ENCODE measurements around the gene ZGRF1.

The ZGRF1 gene

DNA sequence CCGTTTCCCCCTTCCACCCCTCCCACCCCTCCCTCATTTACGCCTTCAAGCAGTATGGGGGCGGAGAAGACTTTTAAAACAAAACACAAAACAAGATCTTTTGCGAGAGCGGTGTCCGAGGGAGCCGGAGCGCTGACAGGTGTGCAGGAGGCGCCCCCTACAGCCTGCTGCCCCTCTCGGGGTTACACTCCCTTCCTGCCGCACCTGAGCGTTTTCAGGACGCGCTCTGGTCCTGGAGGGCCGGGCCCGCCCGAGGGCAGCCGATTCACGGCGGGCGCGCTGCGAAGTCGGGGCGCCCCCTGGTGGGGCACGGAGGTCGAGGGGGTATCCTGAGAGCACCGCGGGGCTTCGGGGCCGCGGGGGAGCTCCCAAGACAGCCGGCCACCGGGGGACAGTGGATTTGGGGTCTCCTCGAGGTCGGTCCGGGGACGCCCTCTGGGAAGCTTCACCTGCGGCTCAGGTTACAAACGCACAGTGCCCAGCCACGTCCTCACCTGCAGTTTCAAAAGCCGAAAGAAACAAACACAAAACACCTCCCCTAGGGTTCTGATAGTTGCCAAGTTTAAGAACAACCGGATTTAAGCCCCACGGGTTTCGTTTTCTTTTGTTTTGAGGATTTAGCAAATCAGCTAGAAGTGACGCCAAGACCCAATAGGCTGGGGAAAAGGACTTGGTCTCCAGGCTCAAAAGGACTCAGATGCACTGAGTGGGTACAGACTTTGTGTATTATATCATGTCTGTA, 112.8 kb downstream of the ZGRF1 start:
- ChIA-PET POLR2A (no interaction called here), CTCF (interaction anchor here (0.5 to 5.3 kb wide), 34 partner anchors 9 to 989 kb away, joined by 3 to 32 read pairs (median 4); no protein-coding TSS in a partner anchor)
- H3K36me3 ChIP-seq (ENCODE audit: control insufficient read depth in 2 of 2, insufficient read depth in 1 of 2, low read length in 2 of 2): no peaks in the 10 kb centered on the region
- H3K9me3 ChIP-seq (ENCODE audit: control insufficient read depth, insufficient read depth, low read depth, low read length): no peaks in the 10 kb centered on the region
- peak overlapping the region; percentile 11 for H3K4me3 ChIP-seq (ENCODE audit: low read depth, low read length)
- H3K27ac ChIP-seq (ENCODE audit: extremely low read depth, low read depth, low read length): no peak overlapping the region
- H3K4me1 ChIP-seq (ENCODE audit: control insufficient read depth, insufficient read depth, low read length): no peaks in the 10 kb centered on the region
- TF ChIP-seq ZFP41 (tag by site-specific recombination; IDR thresholded peaks at IDR 0.05; ENCODE audit: borderline replicate concordance) (no peak), ZNF624 (tag by site-specific recombination; IDR thresholded peaks at IDR 0.05) (no peak), ZNF510 (tag by site-specific recombination; IDR thresholded peaks at IDR 0.05; ENCODE audit: insufficient replicate concordance) (no peak), ZNF404 (tag by site-specific recombination; IDR thresholded peaks at IDR 0.05) (no peak), ZNF426 (tag by site-specific recombination; IDR thresholded peaks at IDR 0.05) (no peak), SALL2 (tag by site-specific recombination; IDR thresholded peaks at IDR 0.05; ENCODE audit: borderline replicate concordance) (no peak), ZNF394 (tag by site-specific recombination; IDR thresholded peaks at IDR 0.05; ENCODE audit: borderline replicate concordance) (0 out of 2 replicates have a peak, but pooled peaks have one; percentile 15), ZXDB (tag by site-specific recombination; IDR thresholded peaks at IDR 0.05) (no peak), ZNF677 (tag by site-specific recombination; IDR thresholded peaks at IDR 0.05) (no peak), ZNF10 (tag by site-specific recombination; IDR thresholded peaks at IDR 0.05) (no peak), ZNF571 (tag by site-specific recombination; IDR thresholded peaks at IDR 0.05) (no peak), ZBTB1 (tag by site-specific recombination; IDR thresholded peaks at IDR 0.05) (no peak), ZBTB20 (tag by site-specific recombination; IDR thresholded peaks at IDR 0.05) (no peak), TCF7L2 (IDR thresholded peaks at IDR 0.05; ENCODE audit: borderline replicate concordance, low read depth, low read length) (no peak), ZNF621 (tag by site-specific recombination; IDR thresholded peaks at IDR 0.05) (no peak), ZNF473 (tag by site-specific recombination; IDR thresholded peaks at IDR 0.05) (no peak), ZNF747 (tag by site-specific recombination; IDR thresholded peaks at IDR 0.05) (no peak), ZFHX2 (tag by site-specific recombination; conservative IDR thresholded peaks at IDR 0.05) (0 out of 2 replicates have a peak, but pooled peaks have one; percentile 13), ZNF239 (tag by site-specific recombination; IDR thresholded peaks at IDR 0.05) (no peak), ZNF664 (tag by site-specific recombination; IDR thresholded peaks at IDR 0.05) (no peak), ZNF629 (tag by site-specific recombination; IDR thresholded peaks at IDR 0.05) (no peak), ZBTB21 (tag by site-specific recombination; IDR thresholded peaks at IDR 0.05) (no peak)
- TF ChIP-seq, protein P1, sequence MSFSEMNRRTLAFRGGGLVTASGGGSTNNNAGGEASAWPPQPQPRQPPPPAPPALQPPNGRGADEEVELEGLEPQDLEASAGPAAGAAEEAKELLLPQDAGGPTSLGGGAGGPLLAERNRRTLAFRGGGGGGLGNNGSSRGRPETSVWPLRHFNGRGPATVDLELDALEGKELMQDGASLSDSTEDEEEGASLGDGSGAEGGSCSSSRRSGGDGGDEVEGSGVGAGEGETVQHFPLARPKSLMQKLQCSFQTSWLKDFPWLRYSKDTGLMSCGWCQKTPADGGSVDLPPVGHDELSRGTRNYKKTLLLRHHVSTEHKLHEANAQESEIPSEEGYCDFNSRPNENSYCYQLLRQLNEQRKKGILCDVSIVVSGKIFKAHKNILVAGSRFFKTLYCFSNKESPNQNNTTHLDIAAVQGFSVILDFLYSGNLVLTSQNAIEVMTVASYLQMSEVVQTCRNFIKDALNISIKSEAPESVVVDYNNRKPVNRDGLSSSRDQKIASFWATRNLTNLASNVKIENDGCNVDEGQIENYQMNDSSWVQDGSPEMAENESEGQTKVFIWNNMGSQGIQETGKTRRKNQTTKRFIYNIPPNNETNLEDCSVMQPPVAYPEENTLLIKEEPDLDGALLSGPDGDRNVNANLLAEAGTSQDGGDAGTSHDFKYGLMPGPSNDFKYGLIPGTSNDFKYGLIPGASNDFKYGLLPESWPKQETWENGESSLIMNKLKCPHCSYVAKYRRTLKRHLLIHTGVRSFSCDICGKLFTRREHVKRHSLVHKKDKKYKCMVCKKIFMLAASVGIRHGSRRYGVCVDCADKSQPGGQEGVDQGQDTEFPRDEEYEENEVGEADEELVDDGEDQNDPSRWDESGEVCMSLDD (tag by site-specific recombination; IDR thresholded peaks at IDR 0.05): peak; percentile 27; the same call in 1 of the 2 replicates
- TF ChIP-seq, protein P2, sequence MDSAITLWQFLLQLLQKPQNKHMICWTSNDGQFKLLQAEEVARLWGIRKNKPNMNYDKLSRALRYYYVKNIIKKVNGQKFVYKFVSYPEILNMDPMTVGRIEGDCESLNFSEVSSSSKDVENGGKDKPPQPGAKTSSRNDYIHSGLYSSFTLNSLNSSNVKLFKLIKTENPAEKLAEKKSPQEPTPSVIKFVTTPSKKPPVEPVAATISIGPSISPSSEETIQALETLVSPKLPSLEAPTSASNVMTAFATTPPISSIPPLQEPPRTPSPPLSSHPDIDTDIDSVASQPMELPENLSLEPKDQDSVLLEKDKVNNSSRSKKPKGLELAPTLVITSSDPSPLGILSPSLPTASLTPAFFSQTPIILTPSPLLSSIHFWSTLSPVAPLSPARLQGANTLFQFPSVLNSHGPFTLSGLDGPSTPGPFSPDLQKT (IDR thresholded peaks at IDR 0.05; ENCODE audit: borderline replicate concordance, low read depth, low read length): no peak
- TF ChIP-seq, protein P3, sequence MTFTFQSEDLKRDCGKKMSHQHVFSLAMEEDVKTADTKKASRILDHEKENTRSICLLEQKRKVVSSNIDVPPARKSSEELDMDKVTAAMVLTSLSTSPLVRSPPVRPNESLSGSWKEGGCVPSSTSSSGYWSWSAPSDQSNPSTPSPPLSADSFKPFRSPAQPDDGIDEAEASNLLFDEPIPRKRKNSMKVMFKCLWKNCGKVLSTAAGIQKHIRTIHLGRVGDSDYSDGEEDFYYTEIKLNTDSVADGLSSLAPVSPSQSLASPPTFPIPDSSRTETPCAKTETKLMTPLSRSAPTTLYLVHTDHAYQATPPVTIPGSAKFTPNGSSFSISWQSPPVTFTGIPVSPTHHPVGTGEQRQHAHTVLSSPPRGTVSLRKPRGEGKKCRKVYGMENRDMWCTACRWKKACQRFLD (tag by site-specific recombination; IDR thresholded peaks at IDR 0.05): no peak
- TF ChIP-seq, protein P4, sequence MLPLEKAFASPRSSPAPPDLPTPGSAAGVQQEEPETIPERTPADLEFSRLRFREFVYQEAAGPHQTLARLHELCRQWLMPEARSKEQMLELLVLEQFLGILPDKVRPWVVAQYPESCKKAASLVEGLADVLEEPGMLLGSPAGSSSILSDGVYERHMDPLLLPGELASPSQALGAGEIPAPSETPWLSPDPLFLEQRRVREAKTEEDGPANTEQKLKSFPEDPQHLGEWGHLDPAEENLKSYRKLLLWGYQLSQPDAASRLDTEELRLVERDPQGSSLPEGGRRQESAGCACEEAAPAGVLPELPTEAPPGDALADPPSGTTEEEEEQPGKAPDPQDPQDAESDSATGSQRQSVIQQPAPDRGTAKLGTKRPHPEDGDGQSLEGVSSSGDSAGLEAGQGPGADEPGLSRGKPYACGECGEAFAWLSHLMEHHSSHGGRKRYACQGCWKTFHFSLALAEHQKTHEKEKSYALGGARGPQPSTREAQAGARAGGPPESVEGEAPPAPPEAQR (tag by site-specific recombination; IDR thresholded peaks at IDR 0.05): no peak
- TF ChIP-seq, protein P5, sequence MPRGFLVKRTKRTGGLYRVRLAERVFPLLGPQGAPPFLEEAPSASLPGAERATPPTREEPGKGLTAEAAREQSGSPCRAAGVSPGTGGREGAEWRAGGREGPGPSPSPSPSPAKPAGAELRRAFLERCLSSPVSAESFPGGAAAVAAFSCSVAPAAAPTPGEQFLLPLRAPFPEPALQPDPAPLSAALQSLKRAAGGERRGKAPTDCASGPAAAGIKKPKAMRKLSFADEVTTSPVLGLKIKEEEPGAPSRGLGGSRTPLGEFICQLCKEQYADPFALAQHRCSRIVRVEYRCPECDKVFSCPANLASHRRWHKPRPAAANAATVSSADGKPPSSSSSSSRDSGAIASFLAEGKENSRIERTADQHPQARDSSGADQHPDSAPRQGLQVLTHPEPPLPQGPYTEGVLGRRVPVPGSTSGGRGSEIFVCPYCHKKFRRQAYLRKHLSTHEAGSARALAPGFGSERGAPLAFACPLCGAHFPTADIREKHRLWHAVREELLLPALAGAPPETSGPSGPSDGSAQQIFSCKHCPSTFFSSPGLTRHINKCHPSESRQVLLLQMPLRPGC (tag by site-specific recombination; IDR thresholded peaks at IDR 0.05): no peak
- TF ChIP-seq, protein P6, sequence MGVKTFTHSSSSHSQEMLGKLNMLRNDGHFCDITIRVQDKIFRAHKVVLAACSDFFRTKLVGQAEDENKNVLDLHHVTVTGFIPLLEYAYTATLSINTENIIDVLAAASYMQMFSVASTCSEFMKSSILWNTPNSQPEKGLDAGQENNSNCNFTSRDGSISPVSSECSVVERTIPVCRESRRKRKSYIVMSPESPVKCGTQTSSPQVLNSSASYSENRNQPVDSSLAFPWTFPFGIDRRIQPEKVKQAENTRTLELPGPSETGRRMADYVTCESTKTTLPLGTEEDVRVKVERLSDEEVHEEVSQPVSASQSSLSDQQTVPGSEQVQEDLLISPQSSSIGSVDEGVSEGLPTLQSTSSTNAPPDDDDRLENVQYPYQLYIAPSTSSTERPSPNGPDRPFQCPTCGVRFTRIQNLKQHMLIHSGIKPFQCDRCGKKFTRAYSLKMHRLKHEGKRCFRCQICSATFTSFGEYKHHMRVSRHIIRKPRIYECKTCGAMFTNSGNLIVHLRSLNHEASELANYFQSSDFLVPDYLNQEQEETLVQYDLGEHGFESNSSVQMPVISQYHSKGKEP (tag by site-specific recombination; IDR thresholded peaks at IDR 0.05): no peak

Data from HEK293 (cell line).